NB4 (cell line): ENCODE data around the gene TAAR9.

Experiments
- CTCF ChIP-seq: IDR thresholded peaks from one replicate; pipeline ENCODE4 v1.5.1; 2012; ENCODE audit warnings: low read depth, low read length
- MYC ChIP-seq: IDR thresholded peaks from 2 replicates; pipeline ENCODE4 v1.6.1; 2011; ENCODE audit warnings: low read depth, low read length
- POLR2A ChIP-seq: IDR thresholded peaks from 2 replicates; pipeline ENCODE4 v1.6.1; 2011; ENCODE audit warnings: mild to moderate bottlenecking; ENCODE audit not compliant: insufficient read length; ENCODE audit errors: extremely low read depth
- TF ChIP-seq, protein P1 (sequence below): IDR thresholded peaks from 2 replicates; pipeline ENCODE4 v1.6.1; 2011; ENCODE audit warnings: low read depth, low read length

DNA sequence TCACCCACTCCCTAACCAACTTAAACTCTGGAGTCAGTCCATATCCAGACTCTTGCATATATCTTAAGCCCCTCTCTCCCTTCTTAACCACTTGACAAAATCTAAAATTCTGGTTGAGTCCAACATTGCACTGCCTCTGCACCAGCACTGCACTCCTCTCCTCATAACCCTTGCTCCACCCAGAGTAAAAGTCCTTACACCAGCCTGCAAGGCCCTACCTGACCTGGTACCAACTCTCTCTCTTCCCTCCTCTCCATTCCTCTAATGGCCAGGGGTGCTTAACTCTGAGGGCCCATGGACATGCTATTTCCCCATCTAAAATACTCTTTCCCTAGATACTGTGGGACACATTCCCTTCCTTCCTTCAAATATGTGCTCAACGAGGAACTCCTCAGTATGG is 46.2 kb upstream of the TAAR9 start:
- no peak for TF ChIP-seq CTCF
- TF ChIP-seq POLR2A = no peak
- TF ChIP-seq, protein P1, sequence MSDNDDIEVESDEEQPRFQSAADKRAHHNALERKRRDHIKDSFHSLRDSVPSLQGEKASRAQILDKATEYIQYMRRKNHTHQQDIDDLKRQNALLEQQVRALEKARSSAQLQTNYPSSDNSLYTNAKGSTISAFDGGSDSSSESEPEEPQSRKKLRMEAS = no peak
- TF ChIP-seq MYC = no peak
